NCI-H345 treated with DMSO at 0.1 percent for 48 hours (cell line): Measurements from ENCODE around the gene CRYBB1.

Experiments used
- DNase-seq: peaks from one replicate; lab custom pipeline; 2025; ENCODE audit not compliant: unreplicated experiment; lab: John Stamatoyannopoulos, UW

Gene CRYBB1

DNA sequence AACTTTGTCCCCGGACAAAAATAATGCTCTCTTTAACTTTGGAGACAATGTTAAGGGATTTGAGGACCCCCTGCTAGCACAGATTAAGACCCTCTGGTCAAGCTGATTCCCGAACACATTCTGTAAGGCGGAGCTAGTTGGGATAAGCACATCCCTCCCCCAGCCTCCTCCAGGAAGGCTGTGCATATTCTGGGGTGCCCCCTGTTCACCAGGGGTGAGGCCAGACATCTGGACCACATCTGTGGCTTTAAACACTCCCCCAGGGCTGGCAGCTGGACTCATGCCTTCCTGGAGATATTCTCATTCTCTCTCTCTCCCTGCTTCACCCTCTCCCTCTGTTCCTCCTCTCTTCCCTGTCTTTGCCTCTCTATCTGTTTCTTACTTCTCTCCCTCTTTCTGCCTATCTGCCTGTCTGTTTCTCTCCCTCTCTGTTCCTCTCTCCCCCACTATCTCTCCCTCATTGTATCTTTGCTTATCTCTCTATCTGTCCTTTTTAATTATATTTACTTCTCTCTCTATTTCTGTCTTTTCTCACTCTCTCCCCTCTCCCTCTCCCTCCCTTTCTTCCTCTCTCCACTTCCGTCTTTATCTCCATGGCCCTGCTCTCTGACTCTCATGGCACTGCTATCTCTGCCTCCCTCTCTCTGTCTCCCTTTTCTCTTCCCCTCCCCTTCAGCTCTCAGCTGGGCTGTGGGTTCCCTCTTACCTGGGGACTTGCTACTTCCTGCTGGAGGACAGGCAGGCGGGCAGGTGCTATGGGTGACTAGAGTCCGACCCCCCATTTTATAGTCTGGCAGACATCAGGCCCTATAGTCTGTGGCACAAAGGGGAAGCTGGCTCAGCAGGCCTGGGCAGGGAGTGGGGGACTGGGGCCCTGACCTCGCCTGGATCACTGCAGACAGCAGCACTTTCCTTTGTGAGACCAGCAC is at the start of gene CRYBB1:
Gene CRYBB1 (minus strand): TSS at position 757 of the 929 bp plus-strand sequence. CDS start 1,708 bp downstream, outside the sequence.
- DNase-seq = no peak

DNA sequence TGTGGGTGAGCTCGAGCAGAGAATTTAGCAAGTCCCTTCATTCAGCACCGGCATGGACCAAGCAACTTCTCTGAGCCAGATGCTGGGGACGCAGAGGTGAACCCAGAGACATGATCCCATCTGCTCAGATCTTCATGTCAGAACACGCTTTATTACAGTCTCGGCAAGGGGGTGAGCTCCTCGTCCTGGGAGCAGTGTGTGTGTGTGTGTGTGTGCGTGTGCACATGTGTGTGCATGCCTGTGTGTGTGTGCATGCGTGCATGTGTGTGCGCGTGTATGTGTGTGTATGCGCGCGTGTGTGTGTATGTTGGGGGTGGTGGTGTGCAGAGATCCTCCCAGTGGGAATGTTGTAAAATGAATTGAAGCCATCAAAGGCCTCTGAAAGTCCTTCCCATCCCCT is 49.3 kb upstream of the CRYBB1 start:
- no peak for DNase-seq

DNA sequence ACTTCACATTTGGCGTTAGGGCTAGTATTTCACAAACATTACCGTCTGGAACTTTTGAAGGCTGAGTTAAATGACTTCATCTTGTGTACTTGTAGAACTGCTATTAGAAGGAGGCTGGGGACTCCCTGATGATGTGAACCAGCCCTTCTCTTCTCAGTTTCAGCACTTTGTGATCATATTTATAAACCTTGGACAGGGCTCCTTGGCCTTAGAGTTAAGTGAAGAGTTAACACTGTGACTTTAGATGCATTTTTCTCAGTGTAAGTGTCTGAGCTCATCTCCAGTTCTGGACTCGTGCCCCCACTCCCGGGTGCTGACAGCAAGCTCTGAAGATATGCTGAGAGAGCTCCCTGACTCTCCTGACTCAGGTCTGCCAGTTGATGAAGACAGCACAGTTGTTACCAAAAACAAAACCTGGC is 48.0 kb upstream of the CRYBB1 start:
- no peak for DNase-seq

DNA sequence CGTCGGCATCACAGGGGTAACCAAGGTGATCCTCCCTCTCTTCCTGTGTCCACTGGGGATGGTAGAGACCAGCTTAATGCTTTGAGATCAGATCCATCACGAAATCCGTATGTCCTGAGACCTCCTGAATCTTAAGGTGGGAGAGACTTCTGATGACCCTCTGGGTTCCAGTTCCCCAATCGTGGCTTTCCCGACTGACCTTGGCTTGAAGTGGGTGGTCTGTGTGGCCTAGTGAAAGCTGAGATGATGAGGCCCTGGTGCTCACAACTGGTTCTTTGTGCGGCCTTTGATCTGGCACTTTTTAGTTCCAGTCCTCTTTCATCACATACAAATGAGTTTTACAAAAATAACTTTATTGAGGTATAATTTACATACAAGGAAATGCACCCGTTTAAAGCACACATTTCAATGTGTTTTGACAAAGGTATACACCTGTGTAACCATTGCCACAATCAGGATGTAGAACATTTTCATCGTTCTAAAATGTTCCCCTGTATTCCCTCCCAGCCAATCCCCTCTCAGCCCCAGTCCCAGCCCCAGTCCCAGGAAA is 45.6 kb upstream of the CRYBB1 start:
- DNase-seq = no peak

DNA sequence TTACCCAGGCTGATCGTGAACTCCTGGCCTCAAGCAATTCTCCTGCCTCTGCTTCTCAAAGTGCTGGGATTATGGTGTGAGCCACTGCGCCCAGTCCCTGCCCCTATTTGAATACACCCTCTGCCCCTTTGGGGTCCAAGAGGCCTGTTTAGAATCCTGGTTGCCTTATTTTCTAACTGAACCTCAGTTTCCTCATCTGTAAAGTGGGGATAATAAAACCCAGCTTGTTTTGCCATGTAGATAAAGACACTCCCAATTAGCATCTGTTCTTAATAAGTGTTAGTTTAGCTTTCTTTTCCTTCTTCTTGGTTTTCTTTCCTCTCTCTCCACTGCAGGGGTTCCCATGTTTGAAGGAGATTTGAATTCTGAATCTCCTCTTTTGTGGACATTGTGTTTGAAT is 44.3 kb upstream of the CRYBB1 start:
- no peak for DNase-seq

DNA sequence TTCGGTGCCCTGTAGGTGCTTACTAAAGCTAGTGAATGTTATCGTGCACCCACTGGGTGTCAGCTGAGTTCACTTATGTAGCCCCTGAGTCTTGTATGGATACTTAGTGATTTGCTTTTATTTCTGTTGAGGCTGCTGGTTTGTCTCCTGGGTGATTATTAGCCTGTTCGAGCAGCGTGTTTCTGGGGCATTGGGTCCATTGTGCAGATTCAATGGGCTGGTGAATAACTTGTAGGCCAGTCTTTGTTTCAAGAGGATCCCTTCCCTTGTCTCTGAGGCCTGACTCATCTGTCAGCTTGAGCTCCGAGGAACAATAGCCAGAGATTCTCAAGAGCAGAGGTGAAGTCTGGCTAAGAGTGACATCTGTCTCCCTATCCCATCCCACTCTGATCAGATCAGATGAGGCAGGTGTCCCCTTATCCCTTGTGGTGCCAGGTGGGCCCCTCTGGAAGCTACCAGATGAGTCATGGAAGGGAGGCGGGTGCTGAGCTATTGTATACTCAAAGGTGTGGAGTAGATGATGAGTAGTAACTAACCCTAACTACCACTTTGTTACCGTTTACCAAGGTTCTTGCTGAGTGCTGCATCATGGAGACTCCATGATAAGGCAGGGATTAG is 43.2 kb upstream of the CRYBB1 start:
- DNase-seq = peak; percentile 54

DNA sequence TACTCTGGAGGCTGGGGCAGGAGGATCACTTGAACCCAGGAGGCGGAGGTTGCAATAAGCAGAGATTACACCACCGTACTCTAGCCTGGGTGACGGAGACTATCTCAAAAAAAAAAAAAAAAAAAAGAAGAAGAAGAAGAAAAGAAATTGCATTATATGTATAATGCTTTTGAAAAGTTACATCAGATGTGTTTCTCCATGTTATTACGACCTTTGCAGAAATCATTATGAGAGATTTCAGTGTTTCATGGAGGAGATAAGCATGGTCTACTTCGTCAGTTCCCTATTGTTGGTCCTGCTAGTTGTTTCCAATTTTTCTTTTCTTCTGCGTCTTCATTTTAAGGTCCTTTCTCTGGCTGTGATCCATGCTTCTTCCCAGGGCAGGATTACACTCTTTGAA is 42.5 kb upstream of the CRYBB1 start:
- no peak for DNase-seq

DNA sequence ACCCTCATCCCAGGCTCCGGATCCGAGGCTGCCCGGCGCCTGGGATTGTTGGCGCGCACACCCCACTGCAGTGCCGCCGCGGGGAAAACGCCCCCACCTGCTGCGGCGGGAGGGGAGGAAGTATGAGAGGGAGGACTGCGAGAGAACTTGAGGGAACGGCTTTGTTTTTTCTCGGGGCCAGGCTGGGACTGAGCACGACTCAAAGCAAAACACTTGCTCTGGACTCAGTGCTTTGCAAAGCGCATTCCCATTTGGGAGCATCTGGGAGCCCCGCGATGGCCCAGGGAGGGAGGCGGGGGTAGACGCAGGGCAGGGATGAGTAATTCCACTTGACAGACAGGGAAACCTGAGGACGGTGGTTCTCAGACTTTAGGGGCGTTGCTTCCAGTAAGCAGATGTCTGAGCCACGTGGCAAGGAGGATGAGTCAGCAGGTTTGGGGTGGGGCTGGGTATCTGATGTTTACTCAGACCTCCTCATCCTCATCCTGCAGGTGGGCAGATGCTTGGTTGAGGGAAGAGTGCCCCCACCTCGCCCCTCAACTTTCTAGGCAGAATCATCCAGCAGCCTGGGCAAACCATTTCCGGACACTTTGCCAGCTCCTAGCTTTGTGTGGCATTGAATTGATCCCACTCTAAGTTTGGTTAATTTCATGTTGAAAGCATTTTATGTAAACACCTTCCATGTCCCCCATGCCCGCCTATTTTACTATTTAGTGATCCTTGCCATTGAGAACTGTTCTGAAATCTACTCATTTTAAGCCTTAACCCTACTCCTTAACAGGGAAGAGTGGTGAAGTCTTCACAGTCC is 41.0 kb upstream of the CRYBB1 start:
- peak; percentile 85 for DNase-seq

DNA sequence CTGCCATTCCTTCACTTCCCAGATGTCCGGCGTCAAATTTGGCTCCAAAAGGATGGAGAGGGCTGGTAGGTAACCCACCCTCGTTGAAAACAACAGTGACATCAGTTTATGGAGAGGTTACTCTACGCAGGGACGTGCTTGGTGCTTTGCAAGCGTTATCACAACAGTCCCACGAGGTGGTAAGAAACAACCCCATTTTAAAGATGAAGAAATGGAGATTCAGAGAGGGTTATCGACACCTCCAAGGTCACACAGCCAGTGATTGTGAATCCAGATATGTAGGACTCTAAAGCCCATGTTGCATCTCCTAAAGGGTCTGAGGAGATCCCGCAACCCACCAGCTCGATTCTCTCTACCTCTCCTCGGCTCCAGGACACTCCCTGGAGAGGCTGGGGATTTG is 40.3 kb upstream of the CRYBB1 start:
- no peak for DNase-seq

DNA sequence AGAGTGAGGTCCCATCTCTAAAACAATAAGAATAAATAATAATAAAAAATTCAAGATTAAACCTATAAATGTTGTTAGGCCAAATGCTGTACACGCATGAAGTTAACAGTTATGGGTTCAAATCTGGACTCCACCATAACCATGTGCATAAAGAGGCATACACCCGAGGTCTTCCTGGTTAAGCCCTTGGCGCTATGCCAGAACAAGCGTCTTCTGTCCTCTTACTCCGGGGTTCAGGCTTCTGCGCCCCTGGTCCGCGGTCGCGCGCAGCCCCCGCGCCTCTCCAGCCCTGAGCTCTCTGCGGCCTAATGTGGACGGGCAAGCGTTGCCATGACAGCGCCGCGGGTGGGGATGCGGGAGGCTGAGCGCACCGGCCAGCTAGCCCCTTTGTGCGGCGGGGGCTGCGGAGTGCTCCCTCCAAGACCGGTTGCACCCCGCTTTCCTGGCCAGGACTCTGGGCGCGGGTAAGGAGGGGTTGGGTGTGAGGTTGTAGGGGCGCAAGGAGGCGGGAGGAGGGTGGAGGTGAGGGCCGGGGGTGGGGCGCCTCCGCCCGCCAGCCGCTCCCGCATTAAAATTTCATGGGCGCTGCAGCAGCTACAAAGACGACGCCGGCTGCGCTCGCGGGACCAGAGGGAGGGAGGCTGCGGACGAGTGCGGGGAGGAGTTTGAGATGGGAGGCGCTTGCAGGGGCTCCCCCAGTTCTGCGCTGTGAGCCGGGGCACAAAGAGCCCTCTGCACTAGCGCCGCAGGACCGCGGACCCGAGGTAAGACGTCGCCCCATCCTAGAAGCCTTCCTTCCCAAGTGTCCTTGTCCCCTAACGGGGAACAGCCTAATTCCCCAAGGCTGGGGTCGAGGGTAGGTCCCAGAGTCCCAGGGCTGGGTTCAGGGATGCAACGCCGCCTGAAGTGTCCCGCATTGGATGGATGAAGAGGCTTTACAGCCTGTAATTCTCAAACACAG is 39.3 kb upstream of the CRYBB1 start, which contains the start of gene MIAT:
Gene MIAT (plus strand): TSS at position 698 of the 961 bp plus-strand sequence.
- peak; percentile 37 for DNase-seq

DNA sequence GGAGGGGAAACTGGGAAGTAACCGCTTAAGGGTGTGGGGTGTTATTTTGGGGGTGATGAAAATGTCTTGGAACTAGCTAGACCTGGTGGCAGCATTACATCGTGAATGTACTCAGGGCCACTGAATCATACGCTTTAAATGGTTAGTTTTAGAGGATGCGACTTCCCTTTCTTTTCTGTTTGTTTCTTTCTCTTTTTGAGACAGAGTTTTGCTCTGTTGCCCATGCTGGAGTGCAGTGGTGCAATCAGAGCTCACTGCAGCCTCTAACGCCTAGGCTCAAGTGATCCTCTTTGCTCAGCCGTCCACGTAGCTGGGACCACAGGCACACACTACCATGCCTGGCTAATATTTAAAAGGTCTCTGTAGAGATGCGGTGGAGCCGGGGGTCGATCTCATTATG is 34.0 kb upstream of the CRYBB1 start:
- no peak for DNase-seq

DNA sequence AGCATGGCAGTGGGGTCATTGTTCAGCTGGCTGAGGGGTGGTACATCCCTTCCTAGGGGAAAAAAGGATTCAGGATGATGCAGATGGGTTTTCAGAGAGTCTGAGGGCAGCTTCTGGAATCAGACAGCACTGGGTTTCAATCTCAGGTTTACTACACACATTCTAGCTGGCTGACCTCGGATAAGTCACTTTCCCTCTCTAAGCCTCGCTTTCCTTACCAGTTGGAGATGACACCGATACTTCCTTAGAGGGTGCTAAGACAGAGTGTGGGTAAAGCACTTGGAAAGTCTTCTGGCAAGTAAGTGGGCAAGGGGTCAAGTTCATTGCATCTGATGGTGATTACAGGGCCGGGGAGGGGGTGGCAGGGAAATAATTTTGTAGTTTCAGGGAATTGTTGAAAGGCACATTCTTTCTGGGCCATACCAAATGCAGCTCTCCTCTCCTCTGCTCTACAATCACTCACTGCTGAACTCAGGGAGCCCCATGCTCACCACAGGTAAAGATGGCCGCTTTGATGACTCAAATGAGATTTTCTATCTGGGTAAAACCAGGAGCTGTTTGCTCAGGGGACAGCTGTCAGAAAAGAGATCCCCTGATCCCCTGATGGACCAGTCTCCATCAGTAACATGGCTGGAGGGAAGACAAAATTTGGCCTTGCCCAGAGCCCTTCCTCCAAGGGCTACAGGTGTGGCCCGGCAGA is 33.0 kb upstream of the CRYBB1 start:
- DNase-seq = no peak

DNA sequence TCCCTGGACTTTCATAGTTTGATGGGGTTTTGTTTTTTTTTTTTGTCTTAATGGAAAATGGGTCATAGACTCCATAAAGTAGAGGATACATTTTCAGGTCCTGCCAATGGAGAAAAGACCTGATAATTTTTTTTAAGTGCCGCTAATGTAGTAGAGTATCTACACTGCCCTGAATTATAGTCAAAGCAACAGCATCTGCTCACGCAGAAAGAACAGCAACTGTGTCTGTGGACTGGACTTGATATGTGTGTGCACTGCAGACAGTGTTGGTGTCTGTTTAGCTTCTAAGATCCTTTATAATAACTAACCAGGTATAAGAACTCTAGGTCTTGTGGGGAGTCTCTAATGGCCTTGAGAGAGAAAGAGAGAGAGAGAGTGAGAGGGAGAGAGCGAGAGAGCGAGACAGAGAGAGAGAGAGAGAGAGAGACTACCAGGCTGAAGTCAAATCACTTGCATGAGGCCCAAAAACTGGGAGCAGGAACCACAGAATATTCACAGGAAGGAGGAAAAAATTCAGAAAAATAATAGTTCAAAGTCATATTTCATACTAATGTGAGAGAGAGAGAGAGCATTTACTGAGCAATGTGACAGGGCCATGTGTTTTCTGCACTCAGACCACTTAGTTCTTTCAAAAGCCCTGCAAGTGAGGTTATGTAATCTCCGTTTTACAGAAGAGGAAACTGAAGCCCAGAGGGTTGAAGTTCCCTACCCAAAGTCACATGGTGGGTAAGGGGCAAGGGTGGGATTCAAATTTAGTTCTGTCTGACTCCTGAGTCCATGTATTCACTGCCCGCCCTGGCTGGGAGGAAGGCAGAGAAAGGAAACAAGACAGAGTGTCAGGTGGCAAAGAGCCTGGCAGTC is 30.9 kb upstream of the CRYBB1 start:
- DNase-seq = no peak

DNA sequence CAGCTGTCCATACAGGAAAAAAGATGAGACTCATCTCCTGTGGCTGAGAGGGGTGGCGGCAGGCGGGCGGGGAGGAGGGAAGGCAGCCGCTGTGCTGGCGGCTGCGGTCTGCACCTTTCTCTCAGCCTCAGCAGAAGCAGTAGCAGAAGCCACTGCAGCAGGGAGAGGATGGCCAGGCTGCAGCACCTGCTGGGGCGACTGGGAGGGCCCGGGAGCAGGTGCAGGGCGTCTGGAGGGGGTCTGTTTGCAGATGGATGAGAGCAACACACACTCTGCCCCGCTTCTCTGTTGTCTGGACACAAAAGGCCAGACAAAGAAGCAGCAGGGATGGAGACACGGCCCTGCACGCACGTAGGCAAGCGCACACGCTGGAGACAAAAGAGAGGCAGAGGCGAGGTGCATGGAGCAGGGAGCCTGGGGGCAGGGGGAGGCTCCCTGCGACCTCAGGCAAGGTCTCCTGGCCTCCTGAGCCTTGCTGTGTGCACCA is 30.2 kb upstream of the CRYBB1 start:
- peak; percentile 88 for DNase-seq

DNA sequence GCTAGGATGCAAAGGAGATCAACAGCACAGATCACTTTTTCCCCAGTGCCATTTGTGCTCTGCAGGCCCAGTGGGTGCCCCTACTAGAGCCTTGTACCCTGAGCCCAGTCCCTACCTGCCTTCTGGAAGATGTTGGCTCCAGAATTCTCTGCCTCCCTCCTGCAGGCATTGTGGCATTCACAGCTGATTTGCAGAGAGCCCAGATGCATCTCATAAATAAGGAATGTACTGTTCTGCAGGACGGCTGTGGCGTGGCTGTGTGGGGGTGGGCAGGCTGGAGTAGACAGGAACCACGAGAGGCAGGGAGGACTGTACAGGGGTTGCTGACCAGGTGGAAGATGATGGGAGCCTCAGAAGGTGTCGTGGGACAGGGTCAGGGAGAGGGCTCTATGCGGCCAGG is 28.3 kb upstream of the CRYBB1 start:
- DNase-seq = no peak

DNA sequence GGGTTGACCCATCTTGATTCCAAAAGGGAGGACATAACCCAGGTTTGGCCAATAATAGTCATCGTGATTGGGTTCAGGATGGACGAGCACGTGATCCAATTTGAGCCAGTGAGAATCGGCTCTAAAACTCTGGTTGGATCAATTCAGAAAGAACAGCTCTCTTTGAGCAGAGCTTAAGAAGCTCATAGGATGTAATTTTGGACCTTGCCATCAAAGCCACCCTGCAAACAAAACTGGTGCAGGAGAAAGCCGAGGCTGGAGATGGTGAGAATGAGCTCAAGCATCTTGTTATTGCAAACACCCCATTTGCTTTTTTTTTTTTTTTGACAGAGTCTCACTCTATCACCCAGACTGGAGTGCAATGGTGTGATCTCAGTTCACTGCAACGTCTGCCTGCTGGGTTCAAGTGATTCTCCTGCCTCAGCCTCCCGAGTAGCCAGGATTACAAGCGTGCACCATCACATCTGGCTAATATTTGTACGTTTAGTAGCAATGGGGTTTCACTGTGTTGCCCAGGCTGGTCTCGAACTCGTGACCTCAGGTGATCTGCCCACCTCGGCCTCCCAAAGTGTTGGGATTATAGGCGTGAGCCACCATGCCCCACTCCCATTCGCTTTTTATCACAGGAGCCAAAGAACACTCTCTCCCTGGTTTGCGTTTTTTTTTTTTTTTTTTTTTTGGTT is 25.7 kb upstream of the CRYBB1 start:
- no peak for DNase-seq

DNA sequence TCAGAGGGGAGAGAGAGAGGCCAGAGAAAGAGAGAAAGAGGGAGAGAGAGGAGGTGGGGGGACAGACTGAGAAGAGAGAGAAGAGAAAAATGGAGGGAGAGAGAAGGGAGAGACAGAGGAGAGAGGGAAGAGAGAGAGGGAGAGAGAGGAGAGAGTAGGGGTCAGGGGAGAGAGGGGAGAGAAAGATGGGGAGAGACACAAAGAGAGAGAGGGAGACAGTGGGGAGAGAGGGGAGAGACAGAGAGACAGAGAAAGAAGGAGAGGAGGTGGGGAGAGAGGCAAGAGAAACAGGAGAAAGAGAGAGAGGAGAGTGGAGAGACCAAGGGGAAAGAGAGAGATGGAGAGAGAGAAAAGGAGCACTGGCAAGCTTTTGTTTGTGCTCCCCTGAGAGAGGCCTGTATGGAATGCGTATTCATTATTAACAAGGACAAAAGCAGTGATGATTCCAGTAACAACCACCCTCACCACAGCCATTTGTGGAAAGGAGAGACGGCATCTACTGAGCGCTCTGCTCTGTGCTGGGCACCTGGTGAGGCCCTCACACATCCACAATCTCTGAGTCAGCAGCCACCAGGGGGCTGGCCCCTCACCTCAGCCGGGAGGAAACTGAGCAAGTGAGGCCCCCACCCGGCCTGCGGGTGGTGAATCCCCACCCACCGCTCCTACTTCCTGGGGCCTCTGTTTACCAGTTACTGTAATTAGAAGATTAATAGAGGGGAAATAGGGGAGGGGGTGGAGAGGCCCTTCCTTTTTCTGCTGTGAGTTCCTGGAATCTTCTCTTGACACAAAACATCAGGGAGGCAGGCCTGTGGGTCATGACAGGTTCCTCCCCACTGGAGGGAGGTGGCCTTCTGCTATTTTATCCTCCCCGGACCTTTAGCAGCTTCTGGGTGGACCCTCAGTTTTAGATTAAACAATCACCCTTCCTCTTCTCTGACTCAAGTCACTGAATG is 24.9 kb upstream of the CRYBB1 start:
- DNase-seq = no peak
